SJSA1 (cell line): ENCODE measurements around the gene LRRC49. TPM values are rescaled to one million over a fixed set of nuclear protein-coding genes. Genes with fewer than 3 reads are reported as not detected.

Source experiments
- DNase-seq, 2 experiments: peaks; one replicate each; pipeline ENCODE4 v3.0.0-alpha.2; 2015 to 2020; ENCODE audit warnings: low spot score in 2 of 2, low read depth in 1 of 2
- H3K27ac ChIP-seq: fragments of 250-450 bp; sonication (Bioruptor Pico); 2 replicates; pipeline ENCODE4 v1.5.1; 2020; ENCODE audit warnings: mild to moderate bottlenecking, moderate library complexity
- H3K27me3 ChIP-seq: fragments of 250-450 bp; sonication (Bioruptor Pico); replicated peaks from 2 replicates; pipeline ENCODE4 v1.5.1; 2020; ENCODE audit warnings: mild to moderate bottlenecking, moderate library complexity
- H3K36me3 ChIP-seq: fragments of 250-450 bp; sonication (Bioruptor Pico); 2 replicates; pipeline ENCODE4 v1.5.1; 2020; ENCODE audit warnings: mild to moderate bottlenecking
- H3K4me1 ChIP-seq: fragments of 250-450 bp; sonication (Bioruptor Pico); replicated peaks from 2 replicates; pipeline ENCODE4 v1.6.1; 2021; ENCODE audit warnings: mild to moderate bottlenecking
- H3K4me3 ChIP-seq: fragments of 250-450 bp; sonication (Bioruptor Pico); 2 replicates; pipeline ENCODE4 v1.5.1; 2020; ENCODE audit warnings: mild to moderate bottlenecking
- H3K9me3 ChIP-seq: fragments of 250-450 bp; sonication (Bioruptor Pico); replicated peaks from 2 replicates; pipeline ENCODE4 v1.5.1; 2020; ENCODE audit warnings: mild to moderate bottlenecking
- total RNA-seq: library from RNA; depleted of rRNA; stranded (reverse); fragments of >200 nt; shearing (Covaris generic); gene quantifications from 2 replicates; pipeline ENCODE4 v1.2.3, GENCODE V29; 2014; rRNA removed

The LRRC49 gene
- total RNA-seq, 1 experiment from 2014 or later: 12.1 TPM

- Histone ChIP-seq H3K27me3 (no peaks in the 10 kb centered on the region), H3K4me1 (peaks cover 9% of the 10 kb centered on the region), H3K36me3 (no peaks in the 10 kb centered on the region), H3K27ac (no peak overlapping the region), H3K9me3 (no peaks in the 10 kb centered on the region), H3K4me3 (no peak overlapping the region)
- peak in 1 of 2 experiments; percentile 31 for DNase-seq
Measured at GRCh38 chr15:71093054-71094024, 200.7 kb downstream of the LRRC49 start.

GRCh38 chr15:71094137-71094536, 201.5 kb downstream of the LRRC49 start:
- Histone ChIP-seq H3K36me3 (no peaks in the 10 kb centered on the region), H3K4me1 (peaks cover 9% of the 10 kb centered on the region), H3K9me3 (no peaks in the 10 kb centered on the region), H3K27ac (no peak overlapping the region), H3K27me3 (no peaks in the 10 kb centered on the region), H3K4me3 (no peak overlapping the region)
- peak in 1 of 2 experiments; percentile 9 for DNase-seq

DNA sequence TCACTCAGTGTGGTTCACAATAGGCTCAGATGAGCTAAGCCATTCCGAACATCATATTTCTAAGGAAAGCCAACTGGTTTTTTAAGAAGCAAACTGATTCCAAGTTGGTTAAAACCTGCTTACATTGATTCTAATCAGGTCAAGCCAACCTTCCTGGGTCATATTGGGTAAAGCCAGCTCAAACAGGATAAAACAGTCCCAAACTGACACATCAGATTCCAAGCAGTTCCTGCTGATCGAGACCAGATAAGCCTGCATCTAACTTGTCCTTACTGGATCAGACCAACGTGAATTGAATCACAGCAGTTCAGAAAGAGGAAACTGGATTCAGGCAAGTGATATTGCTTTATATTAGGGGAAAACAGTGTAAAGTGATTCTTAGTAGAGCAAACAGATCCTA, 204.1 kb downstream of the LRRC49 start:
- peaks cover 9% of the 10 kb centered on the region for H3K4me1 ChIP-seq
- no peaks in the 10 kb centered on the region for H3K27me3 ChIP-seq
- H3K9me3 ChIP-seq: no peaks in the 10 kb centered on the region
- no peak overlapping the region for H3K27ac ChIP-seq
- no peak overlapping the region for H3K4me3 ChIP-seq
- H3K36me3 ChIP-seq: no peaks in the 10 kb centered on the region
- peak in 1 of 2 experiments; percentile 5 for DNase-seq

- Histone ChIP-seq H3K4me3 (no peak overlapping the region), H3K9me3 (no peaks in the 10 kb centered on the region), H3K4me1 (peaks cover 9% of the 10 kb centered on the region), H3K27ac (no peak overlapping the region), H3K27me3 (no peaks in the 10 kb centered on the region), H3K36me3 (no peaks in the 10 kb centered on the region)
- no peak for DNase-seq
Measured at GRCh38 chr15:71097890-71098289, 205.3 kb downstream of the LRRC49 start.

DNA sequence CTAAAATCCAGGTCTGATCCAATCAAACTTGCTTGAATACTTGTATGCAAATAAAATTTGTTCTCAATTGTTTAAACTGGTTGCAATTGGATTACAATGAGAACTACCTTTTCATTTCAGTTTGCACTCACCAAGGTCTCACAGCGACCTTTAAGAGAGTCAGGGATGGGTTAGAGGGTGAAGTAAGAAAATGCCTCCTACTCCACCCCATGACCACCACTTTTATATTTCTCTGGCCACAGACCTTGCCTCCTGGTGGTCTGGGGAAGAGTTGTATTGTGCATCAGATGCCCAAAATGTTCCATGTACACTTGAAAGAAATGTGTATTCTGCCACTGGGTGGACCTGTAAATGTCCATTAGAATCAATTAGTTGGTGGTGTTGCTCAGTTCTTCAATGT, 206.3 kb downstream of the LRRC49 start:
- no peak overlapping the region for H3K27ac ChIP-seq

More for the DNA sequence above, 206.3 kb downstream of the LRRC49 start:
- Histone ChIP-seq H3K4me1 (peaks cover under 1% of the 10 kb centered on the region; the same call in 1 of the 2 replicates), H3K36me3 (no peaks in the 10 kb centered on the region), H3K27me3 (no peaks in the 10 kb centered on the region), H3K9me3 (no peaks in the 10 kb centered on the region), H3K4me3 (no peak overlapping the region)
- no peak for DNase-seq

Other genes with a start within 250 kb of the LRRC49 start
- 26.8 and 27.8 TPM in 2 replicates for gene UACA, start 129.3 kb upstream of the LRRC49 start, total RNA-seq
- 59.1 and 81.5 TPM in 2 replicates for gene LARP6, start 38.7 kb upstream of the LRRC49 start, total RNA-seq
- gene THAP10, start 393 bp upstream of the LRRC49 start, total RNA-seq: 3.9 and 10.7 TPM in 2 replicates
- gene THSD4, start 222.6 kb downstream of the LRRC49 start, total RNA-seq: 9.4 and 14.6 TPM in 2 replicates